GM19238 (cell line): Measurements from ENCODE around the gene TMEM54.

Experiments
- DNase-seq: peaks from one replicate; pipeline ENCODE4 v3.0.0; 2011; ENCODE audit warnings: low spot score; ENCODE audit not compliant: insufficient read length

TMEM54 gene

DNA sequence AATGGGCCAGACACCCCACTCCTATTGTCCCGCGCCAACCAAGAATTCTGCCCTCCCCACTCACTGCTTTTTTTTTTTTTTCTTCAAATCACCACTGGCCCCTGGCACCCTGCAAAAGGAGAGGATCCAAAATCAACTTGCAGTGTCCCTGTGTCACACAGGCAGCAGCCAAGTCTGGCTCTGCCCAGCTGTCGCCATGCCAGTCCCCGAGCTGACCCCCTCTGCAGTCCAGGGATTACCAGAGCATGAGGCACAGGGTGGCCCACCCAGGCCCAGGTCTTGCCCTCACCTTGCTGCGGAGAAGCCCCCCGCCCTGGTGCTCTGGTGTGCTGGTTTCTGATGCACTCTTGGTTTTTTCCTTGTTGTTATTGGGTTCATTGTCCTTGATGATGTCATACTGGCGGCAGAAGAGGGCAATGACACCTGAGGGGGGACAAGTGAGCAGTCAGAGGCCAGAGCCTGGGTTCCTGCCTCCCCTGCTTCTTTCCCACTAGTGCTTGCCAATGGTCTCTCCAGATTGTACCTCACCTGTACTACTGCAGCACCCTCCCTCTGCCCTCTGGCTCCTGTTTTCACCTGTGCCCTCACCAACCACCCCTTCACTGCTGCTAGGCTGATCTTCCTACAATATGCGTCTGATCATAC, 36.7 kb downstream of the TMEM54 start:
- no peak for DNase-seq

DNA sequence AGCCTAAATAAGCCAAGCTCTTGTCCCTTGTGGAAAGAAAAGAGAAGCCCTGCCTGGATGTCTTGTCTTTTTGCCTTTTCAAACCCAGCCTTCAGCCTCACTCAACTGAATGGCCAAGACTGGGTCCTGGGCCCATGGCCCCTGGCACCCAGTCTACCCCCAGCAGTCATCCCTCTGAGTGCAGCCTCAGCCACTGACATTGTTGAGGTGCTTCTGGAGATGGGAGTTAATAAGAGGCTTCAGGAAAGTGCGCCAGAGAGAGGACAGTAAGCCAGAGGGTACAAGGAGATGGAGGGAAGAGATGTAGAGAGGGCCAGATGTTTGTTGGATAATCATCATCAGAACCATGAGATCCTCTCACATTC, 37.3 kb downstream of the TMEM54 start:
- no peak for DNase-seq

DNA sequence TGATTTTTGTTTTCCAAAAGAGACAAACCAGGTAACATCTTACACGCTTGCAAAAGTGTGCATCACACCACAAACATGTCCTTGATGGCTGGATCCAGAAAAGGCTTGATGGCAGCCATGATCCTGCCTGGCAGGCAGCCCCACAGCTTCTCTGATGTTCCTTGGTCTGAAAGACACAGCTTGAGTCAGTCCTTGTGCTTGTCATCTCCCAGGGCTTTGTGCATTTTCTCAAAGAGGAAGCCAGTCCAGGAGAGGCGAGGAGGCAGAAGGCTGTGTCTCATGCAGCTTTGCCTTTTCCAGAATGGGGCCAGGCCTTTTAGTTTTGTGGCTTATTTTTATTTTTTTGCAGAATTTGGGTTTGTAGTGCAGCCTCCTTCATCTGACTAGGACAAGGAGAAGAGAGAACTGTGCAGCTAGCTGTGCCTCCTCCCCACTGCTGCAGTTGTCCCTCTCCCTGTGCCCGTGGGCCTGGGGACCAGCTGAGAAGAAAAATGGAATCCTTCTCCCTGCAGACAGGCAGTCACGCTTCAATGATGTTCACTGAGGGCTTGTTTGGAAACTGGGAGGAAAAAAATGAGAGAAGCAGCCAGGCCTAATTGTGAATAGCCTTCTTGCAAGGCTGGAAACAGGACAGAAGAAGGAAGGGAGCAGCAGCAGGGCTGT, 37.8 kb downstream of the TMEM54 start:
- DNase-seq = no peak

DNA sequence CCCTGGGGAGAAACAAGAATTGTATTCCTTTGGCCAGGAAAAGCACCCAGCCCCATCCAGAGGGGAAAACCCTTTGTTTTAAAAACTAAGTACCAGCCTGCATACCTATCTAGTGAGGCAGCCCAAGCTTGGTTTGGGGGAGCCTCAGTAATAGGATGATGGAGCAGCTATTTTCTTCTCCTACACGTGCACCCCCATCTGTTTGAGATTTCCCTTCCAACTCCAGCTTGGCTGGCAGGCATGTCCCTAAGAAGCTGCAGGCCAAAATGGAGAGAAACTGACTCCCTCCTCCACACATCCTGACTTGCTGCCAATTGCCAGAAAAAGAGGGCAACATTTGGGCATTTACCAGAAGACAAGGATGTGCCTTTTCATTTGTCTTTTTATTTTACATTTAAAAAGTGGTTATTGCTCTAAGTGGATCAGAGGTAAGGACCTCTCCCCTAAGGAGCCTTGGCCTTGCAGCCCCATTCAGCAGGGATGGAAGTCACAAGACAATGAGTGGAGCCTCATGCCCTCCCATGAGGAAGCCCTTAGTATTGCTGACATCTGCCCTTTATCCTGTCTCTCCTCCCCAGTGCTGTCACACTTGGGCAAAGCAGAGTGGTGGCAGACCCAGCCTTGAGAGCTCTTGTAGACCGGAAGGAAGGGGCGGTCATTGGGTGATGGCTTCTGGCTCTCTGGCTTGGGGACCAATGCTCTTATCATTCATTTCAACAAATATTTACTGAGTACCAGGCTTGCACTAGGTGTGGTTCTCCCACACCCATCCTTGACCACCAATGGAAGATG, 39.1 kb downstream of the TMEM54 start:
- no peak for DNase-seq

DNA sequence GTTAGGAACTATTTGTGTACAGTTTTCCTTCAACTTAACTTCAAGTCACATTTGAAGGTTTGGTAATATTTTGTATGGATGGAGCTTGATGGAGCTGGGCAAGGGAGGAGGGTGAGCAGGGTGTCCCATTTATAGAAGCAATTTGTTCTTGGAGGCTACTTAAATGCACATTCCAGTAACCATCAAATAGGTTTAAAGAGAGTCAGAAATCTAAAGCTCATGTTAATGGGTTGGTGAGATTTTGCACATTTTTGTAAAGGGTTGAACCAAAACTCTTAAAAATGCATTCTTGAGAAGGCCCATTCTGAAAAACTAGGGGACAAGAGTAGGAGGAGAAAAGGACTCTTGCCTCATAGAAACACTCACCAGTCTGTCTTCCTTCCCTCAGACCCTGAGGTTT, 40.6 kb downstream of the TMEM54 start:
- DNase-seq = no peak

DNA sequence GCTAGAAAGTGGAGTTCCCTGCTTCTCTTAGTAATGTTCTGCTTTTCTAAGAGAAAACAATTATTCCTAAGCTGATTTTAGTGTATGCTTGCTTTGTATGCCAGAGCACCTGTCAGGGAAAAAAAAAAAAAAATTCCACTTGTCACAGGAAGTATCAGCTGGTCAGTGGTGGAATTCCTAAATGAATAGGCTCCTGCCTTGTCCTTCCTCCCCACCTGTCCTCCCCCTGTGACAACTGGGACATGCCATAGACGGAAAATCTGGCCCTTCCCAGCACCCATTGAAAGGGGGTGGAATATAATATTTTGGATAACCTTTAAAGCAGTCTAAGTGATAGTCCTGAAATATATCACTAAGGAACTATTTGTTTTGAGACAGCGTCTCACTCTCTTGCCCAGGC, 41.3 kb downstream of the TMEM54 start:
- no peak for DNase-seq

DNA sequence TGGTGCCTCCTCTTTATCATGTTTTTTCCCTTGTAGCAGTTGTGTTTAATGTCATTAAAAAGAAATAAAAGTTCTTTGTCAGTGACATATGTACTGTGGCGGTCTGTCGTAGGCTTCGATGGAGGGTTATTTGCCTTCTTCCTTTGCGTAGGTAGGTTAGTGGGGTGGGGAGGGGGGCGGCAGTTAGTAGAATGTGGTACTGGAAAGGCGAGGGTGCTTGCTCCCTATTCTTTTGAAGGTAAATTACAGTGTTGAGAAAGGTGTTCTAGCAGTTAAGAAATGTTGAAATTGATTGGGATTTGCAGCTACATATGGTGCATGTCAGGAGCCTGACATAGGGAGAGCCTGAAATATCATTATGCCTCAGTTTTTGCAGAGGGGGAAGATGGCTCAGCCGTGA, 42.4 kb downstream of the TMEM54 start:
- no peak for DNase-seq

DNA sequence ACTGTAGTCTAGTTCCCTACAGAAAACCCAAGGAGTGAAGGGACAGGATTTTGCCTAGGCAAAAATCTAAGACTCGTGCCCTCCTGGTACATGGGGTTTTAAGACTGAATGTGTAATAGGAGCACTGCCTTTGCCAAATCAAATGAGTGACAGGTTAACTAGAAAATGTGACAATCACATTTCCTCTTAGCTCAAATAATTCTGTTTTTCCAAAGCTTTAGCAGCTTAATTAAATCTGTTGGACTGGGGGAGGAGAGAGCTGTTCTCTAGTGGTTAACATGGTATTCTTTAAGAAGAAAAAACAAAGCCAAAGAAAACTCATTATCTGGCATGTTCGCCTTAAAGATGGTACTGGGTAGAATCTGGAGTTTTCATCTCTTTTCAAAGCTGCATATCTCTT, 43.1 kb downstream of the TMEM54 start:
- no peak for DNase-seq

DNA sequence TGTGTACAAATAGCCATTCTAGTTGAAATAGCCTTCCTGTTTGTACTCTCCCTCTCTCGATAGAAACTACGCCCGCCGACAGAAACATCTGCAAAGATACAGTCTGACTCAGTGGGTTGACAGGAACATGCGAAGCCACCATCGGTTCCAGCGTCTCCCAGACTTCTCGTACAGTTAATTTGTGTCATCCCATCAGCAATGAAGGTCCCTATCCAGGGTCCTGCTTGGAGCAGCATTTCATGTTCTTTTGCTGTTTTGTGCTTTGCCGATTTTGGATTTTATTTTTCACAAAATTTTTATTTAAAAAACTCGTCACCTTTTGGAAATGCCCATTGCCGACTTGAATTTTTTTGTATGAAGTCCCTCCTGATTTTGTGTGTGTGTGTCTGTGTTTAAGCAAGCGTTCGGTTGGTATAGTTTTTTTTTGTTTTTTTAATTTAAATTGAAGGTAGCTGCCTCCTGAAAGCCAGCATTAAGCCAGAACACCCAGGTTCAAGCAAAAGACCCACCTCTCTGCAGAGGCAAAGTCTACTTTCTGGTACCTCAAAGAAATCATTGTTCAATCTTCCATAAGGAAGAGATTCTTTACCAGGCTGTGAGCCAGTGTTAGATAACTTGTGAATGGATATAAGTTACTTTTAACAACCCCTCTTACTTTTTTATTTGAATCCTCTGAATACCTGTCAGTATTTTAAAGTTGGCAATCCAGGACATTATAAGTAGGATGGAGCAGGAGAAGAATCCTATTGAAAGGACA, 45.1 kb downstream of the TMEM54 start:
- no peak for DNase-seq

DNA sequence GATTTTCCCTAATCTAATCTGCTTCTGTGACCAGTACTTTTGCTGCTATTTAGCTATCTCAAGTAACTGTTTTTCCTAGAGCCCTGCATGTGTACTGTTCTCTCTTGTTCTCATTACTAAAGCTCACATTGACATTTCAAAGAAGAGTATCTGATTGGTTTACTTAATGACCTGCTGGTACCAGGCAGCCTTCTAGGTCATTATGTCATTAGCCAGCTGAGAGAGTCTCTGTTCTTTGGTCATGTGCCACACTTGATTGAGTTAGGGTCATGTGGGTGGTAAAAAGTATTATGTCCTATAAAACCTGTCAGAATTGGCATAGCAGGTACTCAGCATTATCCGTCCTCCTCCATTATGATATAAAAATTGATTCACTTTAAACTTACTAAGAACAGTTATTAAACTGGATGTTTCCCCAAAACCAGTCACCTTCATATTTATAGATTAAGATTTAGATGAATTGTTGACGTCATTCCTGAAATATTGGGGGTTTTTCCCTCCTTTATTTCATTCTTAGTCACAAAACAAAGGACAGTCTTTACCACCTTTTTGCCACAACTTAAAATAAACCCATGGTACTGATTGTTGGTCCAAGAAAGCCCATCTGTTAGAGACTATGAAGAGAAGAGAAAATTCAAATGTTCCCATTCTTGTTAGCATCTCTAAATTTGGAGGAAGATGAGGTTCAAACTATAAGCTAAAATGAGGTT, 52.7 kb downstream of the TMEM54 start:
- no peak for DNase-seq
